ENCODE measurements around the gene VEGFD.

VEGFD gene

GRCh38 chrX:15384304-15384703, at the start of gene VEGFD:
Gene VEGFD (minus strand): TSS chrX:15384413. CDS start chrX:15383946, 467 bp downstream.
- DNase-seq = peak; percentile 66

- no peak for DNase-seq
These were observed 46.4 kb upstream of the VEGFD start for GRCh38 chrX:15430584-15430983.

GRCh38 chrX:15430076-15430475, 45.9 kb upstream of the VEGFD start:
- DNase-seq = no peak

GRCh38 chrX:15425024-15425423, 40.8 kb upstream of the VEGFD start:
- DNase-seq = no peak

- DNase-seq = no peak
These were observed 34.5 kb upstream of the VEGFD start for GRCh38 chrX:15418707-15419181.

- DNase-seq = no peak
These were observed 34.0 kb upstream of the VEGFD start for GRCh38 chrX:15418041-15418706.

- no peak for DNase-seq
These were observed 32.1 kb upstream of the VEGFD start for GRCh38 chrX:15416133-15416993.

- no peak for DNase-seq
These were observed 28.9 kb upstream of the VEGFD start for GRCh38 chrX:15413101-15413500.

- DNase-seq = no peak
These were observed 26.7 kb upstream of the VEGFD start for GRCh38 chrX:15410947-15411346.

GRCh38 chrX:15410430-15410829, 26.2 kb upstream of the VEGFD start:
- DNase-seq = no peak

- DNase-seq = peak; percentile 3
These were observed 21.6 kb upstream of the VEGFD start for GRCh38 chrX:15405846-15406245.

GRCh38 chrX:15404401-15405096, 20.3 kb upstream of the VEGFD start:
- no peak for DNase-seq

- no peak for DNase-seq
These were observed 17.2 kb upstream of the VEGFD start for GRCh38 chrX:15401378-15401777.

GRCh38 chrX:15399962-15400391, 15.8 kb upstream of the VEGFD start:
- DNase-seq = no peak

GRCh38 chrX:15398874-15399273, 14.7 kb upstream of the VEGFD start:
- no peak for DNase-seq

- DNase-seq = no peak
These were observed 11.6 kb upstream of the VEGFD start for GRCh38 chrX:15395789-15396188.

GRCh38 chrX:15391850-15392249, 7.6 kb upstream of the VEGFD start:
- DNase-seq = no peak

- peak; percentile 29 for DNase-seq
These were observed 1.4 kb downstream of the VEGFD start for GRCh38 chrX:15382813-15383212.

- DNase-seq = no peak
These were observed 7.3 kb downstream of the VEGFD start for GRCh38 chrX:15376956-15377355.

GRCh38 chrX:15373976-15374375, 10.2 kb downstream of the VEGFD start:
- DNase-seq = no peak

GRCh38 chrX:15366506-15367352, 17.5 kb downstream of the VEGFD start:
- no peak for DNase-seq

- no peak for DNase-seq
These were observed 24.5 kb downstream of the VEGFD start for GRCh38 chrX:15359701-15360100.

- DNase-seq = no peak
These were observed 25.7 kb downstream of the VEGFD start for GRCh38 chrX:15358533-15358932.
